Glomerular endothelial cell (primary cell): ENCODE data around the gene NRG2. TPM values are rescaled to one million over a fixed set of nuclear protein-coding genes. Genes with fewer than 3 reads are reported as not detected.

Source experiments
- DNase-seq: peaks from one replicate; pipeline ENCODE4 v3.0.0-alpha.2; 2011; ENCODE audit warnings: low read depth, low spot score; ENCODE audit errors: extremely low read depth
- total RNA-seq: library from RNA; depleted of rRNA; stranded (reverse); fragments of >200 nt; gene quantifications from 2 replicates; pipeline ENCODE4 v1.2.3, GENCODE V29; 2015

The NRG2 gene
- total RNA-seq, 1 donor from 2014 or later = 0.23 TPM

GRCh38 chr5:139821806-139822552, 221.1 kb downstream of the NRG2 start:
- DNase-seq = no peak

- no peak for DNase-seq
Measured at GRCh38 chr5:139820606-139821005, 222.5 kb downstream of the NRG2 start.

- no peak for DNase-seq
Measured at GRCh38 chr5:139820130-139820529, 223.0 kb downstream of the NRG2 start.

- no peak for DNase-seq
Measured at GRCh38 chr5:139817970-139818369, 225.1 kb downstream of the NRG2 start.

GRCh38 chr5:139817362-139817761, 225.7 kb downstream of the NRG2 start:
- no peak for DNase-seq

DNA sequence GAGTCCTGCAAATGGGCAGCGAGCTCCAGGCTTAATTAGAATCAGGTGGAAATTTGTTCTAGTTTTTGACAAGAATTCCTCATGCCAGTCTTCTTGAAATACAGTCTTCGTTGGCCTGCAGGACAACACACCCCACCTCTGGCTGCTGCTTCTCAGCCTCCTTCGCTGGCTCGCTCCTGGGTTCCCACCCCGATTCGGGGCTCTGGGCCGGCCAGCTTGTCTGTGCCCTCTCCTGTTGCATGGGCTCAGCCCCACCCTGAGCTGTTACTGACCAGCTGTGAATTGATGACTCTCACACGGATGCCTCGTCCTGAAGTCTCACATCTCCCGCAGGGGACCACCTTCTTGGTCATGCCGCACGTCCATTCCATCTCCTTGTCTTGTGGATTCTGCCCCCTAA, 226.5 kb downstream of the NRG2 start:
- DNase-seq = no peak

GRCh38 chr5:139814704-139815280, 228.3 kb downstream of the NRG2 start:
- no peak for DNase-seq

DNA sequence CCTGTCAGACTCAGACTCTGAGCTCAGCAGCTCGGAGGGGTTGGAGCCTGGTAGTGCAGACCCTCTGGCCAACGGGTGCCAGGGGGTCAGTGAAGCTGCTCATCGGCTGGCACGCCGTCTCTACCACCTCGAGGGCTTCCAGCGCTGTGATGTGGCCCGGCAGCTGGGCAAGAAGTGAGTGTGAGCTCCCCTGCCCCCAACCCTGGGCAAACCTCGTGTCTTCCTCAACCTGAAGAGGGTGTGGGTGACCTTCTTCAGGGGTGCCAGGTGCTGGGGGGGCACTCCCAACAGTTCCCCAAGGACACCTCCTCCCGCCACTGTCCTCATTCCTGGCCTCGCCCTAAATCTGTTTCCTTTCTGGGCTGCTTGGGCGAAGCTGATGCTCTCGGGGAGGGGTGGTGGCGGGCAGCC, 228.9 kb downstream of the NRG2 start:
- DNase-seq = no peak

DNA sequence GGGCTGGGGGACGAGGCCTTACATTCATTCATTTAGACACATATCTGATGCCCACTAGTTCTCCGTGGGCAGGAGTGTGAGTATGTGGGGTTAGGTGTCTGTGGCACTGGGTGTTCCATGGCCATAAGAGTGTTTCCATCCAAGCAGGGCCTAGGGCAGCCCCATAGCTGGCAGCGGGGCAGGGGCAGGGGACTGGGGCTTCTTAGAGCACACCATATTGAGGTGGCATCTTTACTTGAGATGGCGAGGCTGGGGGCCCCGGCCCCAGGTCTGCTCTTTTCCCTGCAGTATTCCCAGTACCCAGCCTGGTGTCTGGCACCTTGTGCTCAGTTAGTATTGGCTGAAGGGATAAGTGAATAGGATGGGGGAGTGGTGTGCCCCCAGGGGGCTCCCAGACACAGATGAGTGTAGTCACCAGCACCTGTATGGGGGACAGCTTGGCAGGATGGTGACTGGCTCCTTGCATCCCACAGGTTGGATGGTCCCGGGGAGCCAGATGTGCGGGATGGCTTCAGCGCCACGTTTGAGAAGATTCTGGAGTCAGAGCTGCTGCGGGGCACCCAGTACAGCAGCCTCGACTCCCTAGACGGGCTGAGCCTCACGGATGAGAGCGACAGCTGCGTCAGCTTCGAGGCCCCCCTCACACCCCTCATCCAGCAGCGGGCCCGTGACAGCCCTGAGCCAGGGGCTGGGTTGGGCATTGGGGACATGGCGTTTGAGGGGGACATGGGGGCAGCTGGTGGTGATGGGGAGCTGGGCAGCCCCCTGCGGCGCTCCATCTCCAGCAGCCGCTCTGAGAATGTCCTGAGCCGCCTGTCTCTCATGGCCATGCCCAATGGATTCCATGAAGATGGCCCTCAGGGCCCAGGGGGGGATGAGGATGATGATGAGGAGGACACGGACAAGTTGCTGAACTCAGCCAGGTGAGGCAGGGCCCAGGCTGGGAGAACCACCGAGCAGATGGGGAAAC, 230.0 kb downstream of the NRG2 start:
- no peak for DNase-seq

- DNase-seq = no peak
Measured at GRCh38 chr5:139812323-139812722, 230.8 kb downstream of the NRG2 start.

GRCh38 chr5:139811274-139811607, 231.9 kb downstream of the NRG2 start:
- no peak for DNase-seq

DNA sequence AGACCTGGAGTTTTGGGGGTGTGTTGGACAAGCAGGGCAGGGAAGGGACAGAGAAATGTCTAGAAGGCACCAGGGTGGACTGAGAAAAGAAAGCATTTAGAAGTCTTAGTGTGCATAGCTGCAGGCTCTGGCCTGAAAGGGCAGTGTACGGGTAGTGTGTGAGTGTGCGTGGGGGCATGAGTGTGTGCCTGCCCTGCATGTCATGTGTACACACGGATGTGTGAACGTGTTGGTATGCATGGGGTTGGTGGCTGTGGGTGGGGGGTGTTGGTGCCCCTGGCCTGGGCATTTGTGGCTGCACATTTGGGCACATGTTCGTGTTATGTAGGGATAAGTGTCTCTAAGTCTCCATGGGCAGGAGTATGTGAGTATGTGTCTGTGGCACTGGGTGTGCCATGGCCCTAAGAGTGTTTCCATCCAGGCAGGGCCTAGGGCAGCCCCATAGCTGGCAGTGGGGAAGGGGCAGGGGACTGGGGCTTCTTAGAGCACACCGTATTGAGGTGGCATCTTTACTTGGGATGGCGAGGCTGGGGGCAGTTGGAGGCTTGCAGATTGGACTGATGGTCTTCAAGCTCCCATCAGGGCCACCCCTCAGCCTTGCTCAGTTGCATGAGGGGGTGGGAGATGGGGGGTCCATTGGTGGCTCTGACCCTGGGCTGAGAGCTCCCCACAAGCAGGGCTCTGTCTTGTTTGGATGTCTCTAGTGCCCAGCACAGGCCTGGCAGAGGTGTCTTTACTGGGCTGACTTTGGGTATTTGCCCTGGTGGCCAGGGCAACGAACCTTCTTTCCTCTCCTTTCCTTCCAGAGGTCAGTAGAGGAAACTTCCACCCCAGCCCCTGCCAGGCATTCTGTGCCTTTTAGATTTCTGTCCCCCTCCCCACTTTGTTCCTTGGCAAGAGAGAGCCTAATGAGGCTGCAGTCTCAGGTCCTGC, 232.5 kb downstream of the NRG2 start:
- no peak for DNase-seq

DNA sequence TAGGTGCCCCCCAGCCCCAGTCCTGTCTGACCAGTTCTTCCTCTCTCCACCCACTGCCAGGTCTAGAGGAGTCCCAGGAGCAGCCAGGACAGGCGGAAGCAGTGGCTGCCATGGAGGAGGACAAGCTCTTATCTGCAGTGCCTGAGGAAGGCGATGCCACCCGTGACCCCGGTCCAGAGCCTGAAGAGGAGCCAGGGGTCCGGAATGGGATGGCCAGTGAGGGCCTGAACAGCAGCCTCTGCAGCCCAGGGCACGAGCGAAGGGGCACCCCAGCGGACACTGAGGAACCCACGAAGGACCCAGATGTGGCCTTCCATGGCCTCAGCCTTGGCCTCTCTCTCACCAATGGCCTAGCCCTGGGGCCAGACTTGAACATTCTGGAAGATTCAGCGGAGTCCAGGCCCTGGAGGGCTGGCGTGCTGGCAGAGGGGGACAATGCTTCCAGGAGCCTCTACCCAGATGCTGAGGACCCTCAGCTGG, 233.7 kb downstream of the NRG2 start:
- DNase-seq = no peak

DNA sequence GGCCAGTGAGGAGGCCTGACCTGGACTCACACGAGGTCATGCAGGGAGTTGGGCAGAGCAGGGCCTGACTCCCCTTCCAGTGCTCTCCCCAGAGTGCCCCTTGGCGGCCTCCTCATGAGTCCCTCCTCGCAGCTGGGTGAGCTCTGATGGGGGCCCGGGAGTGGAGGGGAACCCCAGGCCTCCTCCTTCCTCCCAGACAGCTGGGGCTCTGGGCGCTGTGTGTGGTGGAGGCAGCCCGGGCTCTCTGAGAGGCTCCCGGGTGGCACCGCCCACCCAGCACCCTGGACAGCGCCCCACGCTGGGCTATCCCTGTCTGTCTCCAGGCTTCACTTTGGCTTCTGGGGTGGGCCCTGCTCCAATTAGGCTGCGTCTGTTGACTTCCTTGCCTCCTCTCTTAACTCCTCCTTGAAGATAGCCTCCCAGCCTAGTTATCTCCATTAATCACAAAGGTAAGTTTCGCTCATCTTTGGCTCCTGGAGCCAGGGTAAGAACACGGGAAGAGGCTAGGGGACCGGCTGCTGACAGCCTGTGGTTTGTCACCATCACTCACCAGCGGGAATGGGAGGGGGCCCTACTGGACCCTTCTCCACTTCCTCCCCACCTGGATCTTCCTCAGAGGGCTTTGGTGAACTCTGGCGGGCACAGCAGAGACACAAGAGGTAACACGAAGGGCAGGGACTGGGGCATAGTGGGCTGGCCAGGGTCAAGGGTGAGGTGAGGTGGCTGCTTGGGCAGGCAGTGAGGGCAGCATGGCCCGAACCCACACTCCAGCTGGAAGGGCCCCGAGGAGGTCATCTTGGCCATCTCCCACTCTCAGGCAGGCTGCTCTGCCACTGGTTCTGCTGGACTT, 234.4 kb downstream of the NRG2 start:
- DNase-seq = no peak

- no peak for DNase-seq
Measured at GRCh38 chr5:139807647-139808030, 235.5 kb downstream of the NRG2 start.

GRCh38 chr5:139806726-139807646, 236.1 kb downstream of the NRG2 start:
- no peak for DNase-seq

DNA sequence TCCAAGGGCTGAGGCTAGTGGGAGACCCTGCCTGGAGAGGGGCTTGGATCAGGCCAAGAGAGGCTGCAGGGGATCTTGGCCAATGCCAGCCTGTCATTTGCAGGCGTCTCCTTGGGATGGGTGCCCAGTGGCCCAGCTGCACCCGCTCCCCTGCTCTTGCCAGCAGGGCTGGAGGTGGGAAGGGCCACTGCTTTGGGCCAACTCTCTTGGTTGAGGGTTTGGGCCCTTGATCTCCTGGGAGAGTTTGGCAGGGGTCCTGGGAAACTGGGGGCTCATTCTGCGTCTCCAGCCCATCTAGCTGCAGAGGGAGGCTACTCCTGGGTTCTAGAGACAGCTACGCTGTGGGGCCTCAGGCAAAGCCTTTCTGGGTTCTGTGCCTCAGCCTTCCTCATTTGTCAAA, 237.0 kb downstream of the NRG2 start:
- DNase-seq = no peak

DNA sequence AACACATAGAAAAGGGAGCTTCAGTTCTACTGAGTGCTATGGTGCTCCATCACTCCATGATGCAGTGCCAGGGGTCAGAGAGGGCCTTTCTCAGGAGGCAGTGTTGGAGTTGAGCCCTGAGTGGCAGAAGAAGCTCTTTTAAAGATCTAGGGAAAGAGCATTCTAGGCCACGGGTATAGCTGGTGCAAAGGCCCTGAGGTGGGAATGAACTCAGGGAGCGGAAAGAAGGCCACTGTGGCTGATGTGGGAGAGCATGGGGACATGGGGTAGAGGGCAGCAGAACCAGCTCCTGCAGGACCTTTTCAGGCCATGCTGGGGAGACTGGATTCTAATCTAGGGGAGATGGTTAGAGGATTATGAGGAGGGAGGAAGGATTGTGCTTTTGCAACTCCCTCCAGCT, 237.6 kb downstream of the NRG2 start:
- DNase-seq = no peak
